Heart left ventricle (tissue), 13 donors: ENCODE results near the gene RAD51.

Experiments used
- CTCF ChIP-seq, 12 donors: fragments of 200-600 bp; sonication (generic) in 4 of 12; IDR thresholded peaks; one replicate each; pipeline versions ENCODE4 v1.5.0 to v1.8.0; 2018 to 2022; ENCODE audit warnings: antibody characterized with exemption in 12 of 12, mild to moderate bottlenecking in 5 of 12
- POLR2A ChIP-seq, 2 donors: fragments of 450-650 bp; IDR thresholded peaks; one replicate each; pipeline ENCODE4 v1.6.1; 2017; ENCODE audit warnings: antibody characterized with exemption in 2 of 2, mild to moderate bottlenecking in 2 of 2, moderate library complexity in 2 of 2
- donor health status: ischemic (EF 13 %, LVEDD 7.1; RV severe dilation, severe dysfunction).
- donor health status: DM: no; HTN: yes; CAD: no.
- donor health status: DM: no; HTN: no; CAD: no.
- donor health status: ischemic (EF 25% LVEDD 6.9; RV normal size, moderate dysfunction).
- donor health status: ischemic (EF 25% LVEDD 5.7; RV mildly dilated, moderate dysfunction).
- donor health status: ischemic (EF 35%, LVEDD 5.7; RV mildly dilated, moderate dysfunction).
- donor health status: nonischemic (EF 11% LVEDD 7.7; RV severe dilation, severe dysfunction).
- donor health status: DM: yes; HTN: yes; CAD: no.
- donor health status: PGD.
- donor health status: ischemic (EF 29% LVEDD 5.4; RV normal size, mild dysfunction).
- donor health status: nonischemic (EF 23%, LVEDD 6.1; RV moderate dilation, normal function).

DNA sequence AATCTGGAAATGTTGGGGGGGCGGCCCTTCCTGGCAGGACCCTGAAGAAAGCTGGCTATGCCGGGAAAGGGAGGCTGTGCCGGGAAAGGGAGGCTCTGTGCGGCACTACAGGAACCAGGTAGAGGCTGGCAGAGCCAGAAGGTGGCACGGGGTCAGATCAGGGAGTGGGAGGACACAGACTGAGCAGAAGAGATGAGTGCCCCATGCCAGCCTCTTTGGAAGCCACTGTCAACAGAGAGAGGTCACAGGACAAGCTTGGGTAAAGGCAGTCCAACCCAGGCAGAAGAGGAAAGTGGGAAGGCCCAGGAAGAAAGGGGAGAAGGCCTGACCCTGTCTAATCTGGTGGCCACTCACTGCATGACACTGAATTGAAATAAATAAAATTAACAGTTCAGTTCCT lies 76.3 kb downstream of the RAD51 start:
- TF ChIP-seq CTCF (IDR thresholded peaks at IDR 0.05) (no peak), POLR2A (IDR thresholded peaks at IDR 0.05) (no peak)
